Occipital lobe (tissue), 2 donors: ENCODE data around the gene NDUFB10. TPM values are rescaled to one million over a fixed set of nuclear protein-coding genes. Genes with fewer than 3 reads are reported as not detected.

Experiments used
- DNase-seq: peaks from one replicate; lab custom pipeline; 2025; lab: John Stamatoyannopoulos, UW
- total RNA-seq: library from RNA; depleted of rRNA; stranded (reverse); fragments of >200 nt; gene quantifications from one replicate; pipeline ENCODE4 v1.2.3, GENCODE V29; 2014

The NDUFB10 gene
- total RNA-seq, 1 donor from 2014 or later = 63.9 TPM

DNA sequence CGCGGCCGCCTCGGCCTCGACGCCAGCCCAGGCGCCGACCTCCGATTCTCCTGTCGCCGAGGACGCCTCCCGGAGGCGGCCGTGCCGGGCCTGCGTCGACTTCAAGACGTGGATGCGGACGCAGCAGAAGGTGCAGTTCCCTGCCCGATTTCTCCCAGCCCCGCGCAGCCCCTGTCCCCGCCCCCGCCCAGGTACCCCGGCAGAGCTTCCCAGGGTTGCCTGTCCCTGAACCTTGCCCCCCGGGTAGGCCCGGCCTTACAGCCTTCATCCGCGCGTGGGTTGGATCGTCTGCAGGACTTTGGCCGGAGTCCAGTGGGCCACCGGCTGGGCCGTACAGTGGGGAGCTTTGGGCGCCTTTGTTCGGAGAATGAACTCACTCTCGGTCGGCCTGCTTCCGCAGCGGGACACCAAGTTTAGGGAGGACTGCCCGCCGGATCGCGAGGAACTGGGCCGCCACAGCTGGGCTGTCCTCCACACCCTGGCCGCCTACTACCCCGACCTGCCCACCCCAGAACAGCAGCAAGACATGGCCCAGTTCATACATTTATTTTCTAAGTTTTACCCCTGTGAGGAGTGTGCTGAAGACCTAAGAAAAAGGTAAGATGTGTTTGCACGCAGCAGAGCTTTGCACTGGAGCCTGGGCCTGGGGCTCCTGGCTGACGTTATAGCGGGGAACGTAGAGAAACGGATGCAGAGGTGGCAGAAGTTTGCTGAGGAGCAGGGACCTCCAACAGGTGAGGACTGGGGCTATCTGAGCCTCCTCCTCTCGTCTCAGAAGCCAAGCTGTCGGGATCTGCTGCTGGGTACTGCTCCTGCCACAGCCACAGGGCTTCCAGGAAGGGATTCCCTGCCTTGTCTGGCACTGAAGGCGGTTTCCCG, 25.2 kb downstream of the NDUFB10 start:
- DNase-seq = no peak

- DNase-seq = no peak
Observed at GRCh38 chr16:1985466-1986150, 26.3 kb downstream of the NDUFB10 start.

- DNase-seq = no peak
Observed at GRCh38 chr16:1987198-1987597, 27.9 kb downstream of the NDUFB10 start.

- no peak for DNase-seq
Observed at GRCh38 chr16:1989209-1990100, 30.1 kb downstream of the NDUFB10 start, which contains the start of gene SYNGR3. TSS of gene SYNGR3 (plus strand) at chr16:1989970. CDS start at chr16:1990103, 133 bp downstream.

DNA sequence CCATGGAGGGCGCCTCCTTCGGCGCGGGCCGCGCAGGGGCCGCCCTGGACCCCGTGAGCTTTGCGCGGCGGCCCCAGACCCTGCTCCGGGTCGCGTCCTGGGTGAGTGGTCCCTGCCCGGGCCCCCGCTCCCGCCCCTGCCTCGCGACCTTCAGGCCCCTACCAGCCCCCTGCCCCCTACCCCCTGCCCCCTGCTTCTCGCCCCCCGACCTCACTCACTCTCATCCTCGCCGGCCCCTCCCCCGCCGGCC, 30.7 kb downstream of the NDUFB10 start:
- DNase-seq = no peak

DNA sequence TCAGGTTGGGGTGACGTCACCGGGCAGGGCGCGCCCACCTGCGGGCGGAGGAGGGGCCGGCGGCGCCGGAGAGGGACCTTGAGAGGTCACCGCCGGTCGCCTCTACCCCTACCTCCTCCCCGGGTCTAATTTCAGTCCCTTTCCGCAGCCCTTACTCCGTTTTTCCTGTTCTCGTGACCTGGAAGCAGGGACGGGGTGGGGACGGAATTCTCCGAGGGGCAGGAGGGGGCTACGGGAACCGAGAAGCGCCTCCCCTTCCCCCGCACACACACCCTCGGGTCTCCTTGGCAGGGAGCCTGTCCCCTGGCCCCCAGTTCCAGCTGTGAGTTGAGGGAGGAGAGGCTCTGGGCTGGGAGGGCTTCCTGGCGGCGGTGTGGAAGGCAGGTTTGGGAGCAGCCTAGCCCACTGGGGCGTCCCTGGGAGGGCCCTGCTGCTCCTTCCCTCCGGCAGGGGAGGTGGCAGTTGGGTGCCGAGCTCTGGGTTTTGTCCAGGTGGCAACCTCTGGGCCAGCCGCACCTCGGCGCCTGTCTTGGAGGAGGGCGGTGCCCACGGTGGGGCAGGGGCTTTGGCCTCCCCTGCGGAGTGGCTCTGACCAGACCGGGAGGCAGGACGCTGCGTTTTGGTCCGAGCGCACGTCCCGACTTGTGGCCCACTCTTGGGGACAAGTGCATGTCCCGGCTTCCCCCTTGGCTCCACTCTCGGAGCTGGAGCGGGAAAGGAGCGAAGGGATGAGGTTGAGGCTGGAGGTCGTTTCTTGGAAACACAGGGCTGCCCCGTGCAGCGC, 31.2 kb downstream of the NDUFB10 start:
- no peak for DNase-seq

- DNase-seq = no peak
Observed at GRCh38 chr16:1991135-1991551, 31.8 kb downstream of the NDUFB10 start.

- DNase-seq = no peak
Observed at GRCh38 chr16:1991588-1991947, 32.2 kb downstream of the NDUFB10 start.

DNA sequence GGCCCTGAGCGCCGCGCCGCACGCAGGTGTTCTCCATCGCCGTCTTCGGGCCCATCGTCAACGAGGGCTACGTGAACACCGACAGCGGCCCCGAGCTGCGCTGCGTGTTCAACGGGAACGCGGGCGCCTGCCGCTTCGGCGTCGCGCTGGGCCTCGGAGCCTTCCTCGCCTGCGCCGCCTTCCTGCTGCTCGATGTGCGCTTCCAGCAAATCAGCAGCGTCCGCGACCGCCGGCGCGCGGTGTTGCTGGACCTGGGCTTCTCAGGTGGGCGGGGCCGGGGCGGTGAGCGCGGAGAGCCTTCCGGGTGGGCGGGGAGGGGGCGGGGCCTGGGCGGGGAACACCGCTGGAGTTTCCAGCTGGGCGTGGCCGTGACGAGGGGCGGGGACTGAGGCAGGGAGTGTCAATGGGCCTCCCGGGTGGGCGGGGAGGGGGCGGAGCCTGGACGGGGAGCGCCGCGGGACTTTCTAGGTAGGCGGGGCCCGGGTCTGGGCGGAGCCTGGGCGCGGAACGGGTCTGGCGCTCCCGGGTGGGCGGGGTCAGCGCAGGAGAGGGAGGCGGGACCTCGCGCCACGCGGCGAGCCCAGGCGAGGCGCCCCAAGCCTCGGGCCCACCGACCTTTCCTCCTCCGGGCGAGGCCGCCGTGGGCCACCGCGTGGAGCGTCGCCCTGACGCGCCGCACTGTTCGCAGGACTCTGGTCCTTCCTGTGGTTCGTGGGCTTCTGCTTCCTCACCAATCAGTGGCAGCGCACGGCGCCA, 32.8 kb downstream of the NDUFB10 start:
- peak; percentile 87 for DNase-seq

GRCh38 chr16:1992704-1993317, 33.5 kb downstream of the NDUFB10 start:
- no peak for DNase-seq

GRCh38 chr16:1993731-1994131, 34.4 kb downstream of the NDUFB10 start:
- DNase-seq = no peak

- no peak for DNase-seq
Observed at GRCh38 chr16:1997494-1998359, 38.4 kb downstream of the NDUFB10 start.

- DNase-seq = no peak
Observed at GRCh38 chr16:1998360-1998835, 39.1 kb downstream of the NDUFB10 start.

DNA sequence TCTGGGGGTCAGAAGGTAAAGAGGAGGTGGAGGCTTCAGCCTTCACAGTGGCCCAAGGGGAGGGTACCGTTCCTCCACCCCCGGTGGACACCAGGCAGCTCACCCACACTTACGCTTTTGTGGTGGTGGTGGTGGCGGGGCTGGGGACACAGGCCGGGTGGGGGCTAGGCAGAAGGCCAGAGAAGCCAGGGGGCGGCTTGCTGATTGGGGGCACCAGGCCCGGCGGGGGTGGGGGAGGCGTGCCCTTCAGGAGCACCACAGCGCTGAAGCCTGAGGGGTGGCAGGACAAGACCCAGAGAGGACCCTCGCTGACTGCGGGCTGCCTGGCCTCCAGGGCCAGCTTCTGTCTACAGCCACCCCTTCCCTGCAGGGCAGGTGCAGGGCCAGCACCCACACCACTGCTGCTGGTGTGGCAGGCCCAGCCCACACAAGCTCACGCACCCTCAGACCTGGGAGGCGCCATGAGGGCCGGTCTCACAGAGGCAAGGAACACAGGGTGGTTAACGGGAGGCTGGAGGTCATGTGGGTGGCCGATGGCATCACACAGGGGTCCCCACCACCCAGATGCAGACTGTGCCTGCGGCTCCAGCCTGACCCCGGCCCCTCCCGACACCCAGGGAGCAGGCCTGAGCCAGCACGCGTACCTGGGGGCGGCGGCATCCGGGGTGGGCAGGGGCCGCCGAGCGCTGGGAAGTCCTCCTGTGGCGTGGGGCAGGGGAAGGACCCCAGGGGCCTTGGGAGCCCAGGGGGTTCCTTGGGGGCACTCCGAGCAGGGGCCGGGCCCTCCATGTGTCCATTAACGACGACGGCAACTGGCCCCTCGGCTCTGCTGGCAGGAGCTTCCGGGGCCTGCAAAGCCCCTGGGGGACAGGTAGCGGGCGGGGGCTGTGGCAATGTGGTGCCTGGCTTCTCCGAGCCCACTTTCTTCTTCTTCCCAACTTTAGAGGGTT, 39.8 kb downstream of the NDUFB10 start:
- no peak for DNase-seq

DNA sequence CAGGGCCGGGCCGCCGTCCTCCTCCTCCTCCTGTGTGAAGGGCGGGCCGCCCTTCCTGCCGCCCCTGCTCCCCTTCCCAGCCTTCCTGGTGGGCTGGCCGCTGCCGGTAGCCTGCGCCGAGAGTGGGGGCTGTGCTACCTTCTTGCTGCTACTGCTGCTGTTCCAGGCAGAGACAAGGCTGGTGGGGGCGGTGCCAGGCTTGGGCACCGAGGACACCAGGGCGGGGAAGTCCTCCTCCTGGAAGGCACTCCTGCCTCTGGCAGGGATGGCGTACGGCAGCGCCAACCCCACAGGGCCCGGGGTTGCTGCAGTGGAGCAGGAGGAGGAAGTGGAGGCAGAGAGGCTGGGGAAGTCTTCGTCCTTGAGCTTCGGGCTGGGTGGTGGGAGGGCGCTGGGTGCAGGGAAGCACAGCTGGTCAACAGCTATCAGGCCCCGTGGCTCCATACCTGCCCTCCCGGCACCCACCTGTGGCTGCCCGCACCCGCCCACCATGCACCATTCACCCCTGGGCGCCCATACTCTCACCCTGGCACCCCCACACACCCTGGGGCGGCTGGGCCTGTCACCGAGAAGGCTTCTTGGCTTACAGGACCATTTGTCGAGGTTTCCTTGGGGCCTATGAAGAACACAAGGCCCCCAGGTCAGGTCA, 40.7 kb downstream of the NDUFB10 start:
- no peak for DNase-seq

GRCh38 chr16:2001035-2001434, 41.7 kb downstream of the NDUFB10 start:
- DNase-seq = no peak
